GM21576 (cell line): ENCODE measurements around the gene RBCK1.

Source experiments
- ATAC-seq: cut with Tn5 transposase; IDR thresholded peaks from one replicate; pipeline ENCODE4 v1.9.1; 2021; ENCODE audit warnings: mild to moderate bottlenecking, moderate library complexity; ENCODE audit not compliant: unreplicated experiment

The RBCK1 gene

DNA sequence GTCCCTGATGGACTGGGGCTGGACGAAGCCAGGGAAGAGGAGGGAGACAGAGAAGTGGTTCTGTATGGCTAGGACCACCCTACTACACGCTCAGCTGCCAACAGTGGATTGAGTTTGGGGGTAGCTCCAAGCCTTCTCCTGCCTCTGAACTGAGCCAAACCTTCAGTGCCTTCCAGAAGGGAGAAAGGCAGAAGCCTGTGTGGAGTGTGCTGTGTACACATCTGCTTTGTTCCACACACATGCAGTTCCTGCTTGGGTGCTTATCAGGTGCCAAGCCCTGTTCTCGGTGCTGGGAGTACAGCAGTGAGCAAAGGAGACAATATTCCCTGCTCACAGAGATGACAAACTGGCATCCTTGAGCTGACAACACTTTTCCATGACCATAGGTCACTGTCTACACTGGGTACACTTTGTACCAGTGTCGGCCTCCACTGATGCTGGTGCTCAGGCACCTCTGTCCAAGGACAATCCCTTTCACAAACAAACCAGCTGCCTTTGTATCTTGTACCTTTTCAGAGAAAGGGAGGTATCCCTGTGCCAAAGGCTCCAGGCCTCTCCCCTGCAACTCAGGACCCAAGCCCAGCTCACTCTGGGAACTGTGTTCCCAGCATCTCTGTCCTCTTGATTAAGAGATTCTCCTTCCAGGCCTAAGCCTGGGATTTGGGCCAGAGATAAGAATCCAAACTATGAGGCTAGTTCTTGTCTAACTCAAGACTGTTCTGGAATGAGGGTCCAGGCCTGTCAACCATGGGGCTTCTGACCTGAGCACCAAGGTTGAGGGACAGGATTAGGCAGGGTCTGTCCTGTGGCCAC is 11.3 kb upstream of the RBCK1 start:
- no peak for ATAC-seq

- ATAC-seq = no peak
Measured at GRCh38 chr20:397432-398237, 10.5 kb upstream of the RBCK1 start.

DNA sequence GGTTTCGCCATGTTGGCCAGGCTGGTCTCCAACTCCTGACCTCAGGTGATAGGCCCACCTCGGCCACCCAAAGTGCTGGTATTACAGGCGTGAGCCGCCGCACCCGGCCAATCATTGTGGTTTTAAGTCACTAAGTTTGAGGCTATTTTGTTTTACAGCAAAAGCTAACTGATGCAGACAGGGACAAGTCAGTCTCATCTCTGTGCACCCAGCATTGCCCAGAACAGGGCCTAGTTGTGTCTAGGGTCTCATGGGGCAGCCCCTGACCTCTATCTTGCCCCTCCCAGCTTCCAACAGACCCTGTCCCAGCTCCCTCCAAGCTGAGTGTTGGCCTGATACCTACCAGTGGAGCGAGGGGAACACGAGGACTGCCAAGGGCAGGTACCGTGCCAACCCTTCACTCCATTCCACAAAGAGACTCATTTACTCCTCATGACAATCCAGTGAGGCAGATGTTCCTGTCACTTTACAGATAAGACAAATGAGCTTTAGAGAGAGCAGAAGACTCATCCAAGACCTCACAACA is 8.9 kb upstream of the RBCK1 start:
- ATAC-seq = no peak

DNA sequence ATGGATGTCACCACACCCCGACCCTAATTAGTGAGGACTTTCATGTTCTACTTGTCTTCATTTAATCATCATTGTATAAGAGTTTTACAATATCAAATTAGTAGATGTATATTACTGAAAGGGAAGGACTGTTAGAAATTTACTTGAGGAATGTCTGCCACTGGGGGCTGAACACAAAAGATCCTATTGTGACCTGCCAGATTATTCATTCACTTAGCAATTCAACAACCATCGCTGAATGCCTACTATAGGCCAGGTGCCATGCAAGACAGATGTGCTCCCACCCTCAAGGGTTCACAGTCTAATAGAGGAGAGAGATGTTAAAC is 8.0 kb upstream of the RBCK1 start:
- ATAC-seq = no peak

DNA sequence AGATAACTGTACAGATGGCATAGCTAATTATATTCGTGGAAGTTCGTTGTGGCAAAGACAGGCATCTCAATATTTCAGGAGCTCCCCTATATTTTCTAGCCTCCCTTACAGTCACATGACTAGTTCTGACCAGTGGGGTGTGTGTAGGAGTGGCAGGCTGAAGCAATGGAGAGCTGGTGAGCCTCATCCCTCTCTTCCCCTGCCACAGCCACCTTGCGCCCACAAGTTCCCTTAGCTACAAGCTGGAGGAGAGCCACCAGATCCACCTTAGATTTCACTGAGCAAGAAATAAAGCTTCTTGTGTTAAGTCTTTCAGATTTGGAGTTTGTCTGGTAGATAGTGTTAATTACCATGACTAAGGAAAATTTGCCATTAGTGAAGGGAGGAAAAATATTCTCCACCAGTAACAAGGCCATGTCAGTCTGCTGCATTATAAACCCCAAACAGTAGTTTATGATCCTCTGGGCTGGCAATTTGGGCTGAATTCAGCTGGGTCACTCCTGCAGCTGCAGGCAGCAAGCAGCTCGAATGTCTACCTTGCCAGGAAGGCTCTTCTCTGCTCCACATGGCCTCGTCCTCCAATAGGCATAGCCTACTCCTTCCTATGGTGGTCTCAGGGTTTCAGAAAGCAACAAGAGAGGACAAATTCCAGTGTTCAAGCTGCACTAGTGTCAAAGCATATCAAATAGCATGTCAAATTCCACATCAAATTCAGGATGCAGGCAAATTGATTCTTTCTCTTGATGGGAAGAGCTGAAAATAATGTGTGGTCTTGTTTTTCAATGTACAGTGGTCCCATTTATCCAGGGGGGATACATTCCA is 7.4 kb upstream of the RBCK1 start:
- no peak for ATAC-seq

GRCh38 chr20:401682-402495 is 6.2 kb upstream of the RBCK1 start:
- ATAC-seq = no peak

DNA sequence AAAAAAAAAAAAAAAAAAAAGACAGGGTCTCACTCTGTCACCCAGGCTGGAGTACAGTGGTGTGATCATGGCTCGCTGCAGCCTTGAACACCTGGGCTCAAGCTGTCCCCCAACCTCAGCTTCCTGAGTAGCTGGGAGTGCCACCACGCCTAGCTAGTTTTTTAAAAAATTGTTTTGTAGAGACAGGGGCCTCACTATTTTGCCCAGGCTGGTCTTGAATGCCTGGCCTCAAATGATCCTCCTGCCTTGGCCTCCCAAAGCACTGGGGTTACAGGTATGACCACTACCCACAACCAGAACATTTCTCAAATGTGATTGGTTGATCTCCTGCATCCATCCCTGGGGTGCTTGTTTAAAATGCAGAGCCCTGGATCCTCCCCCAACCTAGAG is 5.6 kb upstream of the RBCK1 start:
- ATAC-seq = no peak

DNA sequence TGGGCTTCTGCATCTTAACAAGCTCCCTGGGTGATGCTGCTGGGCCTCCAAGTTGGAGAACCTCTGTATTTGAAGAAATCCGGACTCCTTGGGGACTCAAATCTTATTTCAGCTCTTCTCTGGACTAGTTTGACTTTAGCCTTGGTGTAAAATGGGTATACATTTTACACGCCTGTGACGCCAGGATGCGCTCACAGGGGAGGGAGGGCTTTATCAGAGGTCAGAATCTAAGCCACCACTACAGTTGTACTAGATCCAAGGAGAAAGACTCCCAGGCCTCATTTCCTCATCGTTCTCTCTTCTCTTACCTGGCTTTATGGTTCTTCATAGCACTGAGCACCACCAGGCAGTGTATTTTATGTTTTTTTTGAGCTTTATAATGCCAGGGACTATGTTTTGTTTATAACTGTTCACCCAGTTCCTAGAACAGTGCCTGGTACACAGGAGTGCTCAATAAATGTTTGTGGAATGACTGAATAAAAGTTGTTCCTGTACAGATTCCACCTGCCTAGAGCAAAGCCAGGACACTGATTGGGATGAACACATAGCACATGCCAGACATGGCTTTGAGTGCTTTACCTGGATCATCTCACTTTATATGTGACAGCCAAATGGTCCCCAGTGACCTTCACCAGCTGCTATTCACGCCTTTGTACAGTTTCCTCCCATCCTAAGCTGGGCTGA is 5.1 kb upstream of the RBCK1 start:
- ATAC-seq = no peak

- no peak for ATAC-seq
Measured at GRCh38 chr20:403582-403957, 4.5 kb upstream of the RBCK1 start.

GRCh38 chr20:404088-404487 is 4.0 kb upstream of the RBCK1 start:
- no peak for ATAC-seq

DNA sequence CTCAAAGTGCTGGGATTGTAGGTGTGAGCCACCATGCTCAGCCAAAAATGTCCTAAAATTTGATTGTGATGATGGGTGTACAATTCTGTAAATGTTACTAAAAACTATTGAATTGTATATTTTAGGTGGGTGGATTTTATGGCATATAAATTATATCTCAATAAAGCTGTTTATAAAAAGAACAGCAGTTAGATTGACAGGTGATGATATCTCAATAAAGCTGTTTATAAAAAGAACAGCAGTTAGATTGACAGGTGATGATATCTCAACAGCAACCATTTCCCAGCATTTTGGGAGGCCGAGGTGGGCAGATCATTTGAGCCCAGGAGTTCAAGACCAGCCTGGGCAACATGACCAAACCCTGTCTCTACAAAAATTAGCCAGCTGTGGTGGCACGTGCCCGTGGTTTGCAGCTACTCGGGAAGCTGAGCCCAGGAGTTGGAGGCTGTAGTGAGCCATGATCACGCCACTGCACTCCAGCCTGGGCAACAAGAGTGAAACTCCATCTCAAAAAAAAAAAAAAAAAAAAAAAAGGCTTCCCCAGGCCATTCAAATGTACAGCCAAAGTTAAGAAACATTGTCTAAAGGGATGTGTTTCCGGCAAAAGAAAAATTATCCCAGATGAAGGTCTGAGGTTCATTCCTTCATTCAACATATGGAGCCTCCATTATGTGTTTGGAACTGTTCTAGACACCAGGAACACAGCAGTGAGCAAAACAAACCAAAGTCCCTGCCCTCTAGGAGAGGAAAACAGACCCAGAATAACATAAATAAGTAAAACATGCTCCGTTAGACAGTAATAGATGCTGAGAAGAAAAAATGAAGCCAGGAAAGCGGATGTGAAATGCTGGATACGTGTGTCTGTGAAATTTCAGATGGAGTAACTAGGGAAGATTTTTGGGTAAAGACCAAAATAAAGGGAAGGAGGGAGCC is 1.6 kb upstream of the RBCK1 start:
- ATAC-seq = no peak

GRCh38 chr20:407133-407952 is 756 bp upstream of the RBCK1 start:
- peak; percentile 59 for ATAC-seq

GRCh38 chr20:408843-409696 is 971 bp downstream of the RBCK1 start:
- peak; percentile 16 for ATAC-seq

GRCh38 chr20:409697-410559 is 1.8 kb downstream of the RBCK1 start:
- ATAC-seq = no peak

DNA sequence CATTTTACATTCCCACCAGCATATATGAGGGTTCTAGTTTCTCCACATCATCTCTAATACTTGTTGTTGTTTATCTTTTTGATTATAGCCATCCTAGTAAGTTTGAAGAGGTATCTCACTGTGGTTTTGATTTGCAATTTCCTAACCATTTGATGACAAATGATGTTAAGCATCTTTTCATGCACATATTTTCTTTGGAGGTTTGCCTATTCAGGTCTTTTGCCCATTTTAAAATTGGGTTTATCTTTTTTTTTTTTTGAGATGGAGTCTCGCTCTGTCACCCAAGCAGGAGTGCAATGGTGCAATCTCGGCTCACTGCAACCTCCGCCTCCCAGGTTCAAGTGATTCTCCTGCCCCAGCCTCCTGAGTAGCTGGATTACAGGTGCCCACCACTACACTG is 4.0 kb downstream of the RBCK1 start:
- ATAC-seq = no peak

DNA sequence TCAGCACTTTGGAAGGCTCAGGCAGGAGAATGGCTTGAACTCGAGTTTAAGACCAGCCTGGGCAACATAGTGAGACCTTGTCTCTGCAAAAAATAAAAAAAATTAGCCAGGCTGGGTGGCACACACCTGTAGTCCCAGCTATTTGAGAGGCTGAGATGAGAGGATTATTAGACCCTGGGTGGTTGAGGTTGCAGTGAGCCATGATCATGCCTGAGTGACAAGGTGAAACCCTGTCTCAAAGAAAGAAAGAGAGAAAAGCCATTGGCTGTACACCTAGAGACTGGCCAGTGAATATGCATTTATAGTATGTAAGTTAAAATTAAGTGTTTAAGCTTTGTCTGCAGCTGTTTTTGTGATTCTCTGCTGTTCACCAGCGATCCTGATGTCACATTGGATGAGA is 6.1 kb downstream of the RBCK1 start:
- no peak for ATAC-seq
